SKM-1 (cell line): Measurements from ENCODE around the gene MAP3K4.
"Not testable (repeated sequence)": the region's sequence is repeated elsewhere in the genome, so short reads cannot be mapped to it uniquely, and the experiment has no call there.

Experiments
- DNase-seq: peaks from one replicate; lab custom pipeline; 2025; ENCODE audit not compliant: unreplicated experiment; lab: John Stamatoyannopoulos, UW

The MAP3K4 gene

GRCh38 chr6:161111261-161111660 lies 119.7 kb downstream of the MAP3K4 start:
- DNase-seq, result no peak

- no peak for DNase-seq
Observed at GRCh38 chr6:161115468-161115867, 123.9 kb downstream of the MAP3K4 start.

GRCh38 chr6:161116554-161116953 lies 125.0 kb downstream of the MAP3K4 start:
- no peak for DNase-seq

- DNase-seq, result no peak
Observed at GRCh38 chr6:161117308-161117707, 125.7 kb downstream of the MAP3K4 start.

GRCh38 chr6:161117942-161118341 lies 126.4 kb downstream of the MAP3K4 start:
- DNase-seq, result no peak

GRCh38 chr6:161123319-161123718 lies 131.8 kb downstream of the MAP3K4 start:
- not testable (repeated sequence) for DNase-seq

GRCh38 chr6:161125591-161125990 lies 134.0 kb downstream of the MAP3K4 start:
- DNase-seq, result no peak

- no peak for DNase-seq
Observed at GRCh38 chr6:161127071-161127740, 135.6 kb downstream of the MAP3K4 start.

- DNase-seq, result no peak
Observed at GRCh38 chr6:161128230-161128629, 136.7 kb downstream of the MAP3K4 start.

- DNase-seq, result no peak
Observed at GRCh38 chr6:161128680-161129196, 137.2 kb downstream of the MAP3K4 start.

GRCh38 chr6:161130541-161130940 lies 139.0 kb downstream of the MAP3K4 start:
- DNase-seq, result no peak

GRCh38 chr6:161130967-161131766 lies 139.6 kb downstream of the MAP3K4 start:
- no peak for DNase-seq

GRCh38 chr6:161132384-161132783 lies 140.8 kb downstream of the MAP3K4 start:
- DNase-seq, result no peak

- no peak for DNase-seq
Observed at GRCh38 chr6:161133963-161134362, 142.4 kb downstream of the MAP3K4 start.

GRCh38 chr6:161134550-161135298 lies 143.2 kb downstream of the MAP3K4 start:
- DNase-seq, result no peak

- DNase-seq, result no peak
Observed at GRCh38 chr6:161135695-161136591, 144.4 kb downstream of the MAP3K4 start.

- DNase-seq, result no peak
Observed at GRCh38 chr6:161136655-161137054, 145.1 kb downstream of the MAP3K4 start.

GRCh38 chr6:161137320-161137719 lies 145.8 kb downstream of the MAP3K4 start:
- DNase-seq, result no peak

GRCh38 chr6:161137839-161138542 lies 146.4 kb downstream of the MAP3K4 start:
- no peak for DNase-seq
